A549 (cell line): ENCODE results near the gene SYT13. TPM values are rescaled to one million over a fixed set of nuclear protein-coding genes. Genes with fewer than 3 reads are reported as not detected.

Experiments used
- ATAC-seq, 2 experiments: fragments of 200-7000 bp in 1 of 2; fragments of >200 bp in 1 of 2; cut with Nextera tagmentation in 1 of 2; cut with Tn5 transposase in 1 of 2; 3 replicates each; pipeline versions ENCODE4 v1.8.0 to v1.9.1; 2018 to 2020; ENCODE audit warnings: mild to moderate bottlenecking in 1 of 2, moderate library complexity in 1 of 2
- CTCF ChIA-PET: fragments of 300-600 bp; sonication (Branson Sonifier 250); formaldehyde crosslinking; extraction: SDS; loops from one replicate; lab custom pipeline; 2021; ENCODE audit warnings: antibody characterized with exemption, inconsistent platforms; lab: Yijun Ruan, JAX
- POLR2A ChIA-PET: fragments of 350-600 bp; formaldehyde crosslinking; extraction: SDS; loops from one replicate; lab custom pipeline; 2021; ENCODE audit warnings: antibody characterized with exemption, inconsistent platforms; lab: Yijun Ruan, JAX
- DNase-seq, 2 experiments: peaks; one replicate each; pipeline versions ENCODE4 v3.0.0 to v3.0.0-alpha.2; 2011 to 2016; ENCODE audit warnings: low read depth in 1 of 2, low spot score in 1 of 2
- FAIRE-seq: peaks from 2 replicates; lab custom pipeline; 2011; peaks lifted over from hg19 to GRCh38; lab: Jason Lieb, UNC
- H3K27ac ChIP-seq, 2 experiments: fragments of >200 bp; sonication (Bioruptor Twin); formaldehyde crosslinking; 3 replicates each; pipeline ENCODE4 v1.5.1; 2016 to 2017
- H3K4me1 ChIP-seq: fragments of >200 bp; sonication (Bioruptor Twin); formaldehyde crosslinking; 3 replicates; pipeline ENCODE4 v1.6.1; 2016
- H3K4me2 ChIP-seq: fragments of >200 bp; sonication (Bioruptor Twin); formaldehyde crosslinking; 3 replicates; pipeline ENCODE4 v1.6.1; 2016
- H3K4me3 ChIP-seq: fragments of >200 bp; sonication (Bioruptor Twin); formaldehyde crosslinking; 3 replicates; pipeline ENCODE4 v1.5.1; 2016
- H3K9me3 ChIP-seq: fragments of >200 bp; sonication (Bioruptor Twin); formaldehyde crosslinking; 3 replicates; pipeline ENCODE4 v1.6.1; 2016
- CBX2 ChIP-seq: fragments of 200-600 bp; sonication (generic); IDR thresholded peaks from 2 replicates; pipeline ENCODE4 v1.6.1; 2016; ENCODE audit warnings: low read depth, mild to moderate bottlenecking, borderline replicate concordance
- CBX8 ChIP-seq: fragments of 200-600 bp; sonication (generic); IDR thresholded peaks from 2 replicates; pipeline ENCODE4 v1.6.1; 2016
- CEBPB ChIP-seq, 2 experiments: fragments of >200 bp in 1 of 2; sonication (Bioruptor Twin) in 1 of 2; formaldehyde crosslinking in 1 of 2; IDR thresholded peaks; 2 replicates each; pipeline ENCODE4 v1.6.1; 2012 to 2016
- EHMT2 ChIP-seq: fragments of 200-600 bp; sonication (generic); IDR thresholded peaks from 2 replicates; pipeline ENCODE4 v1.6.1; 2016; ENCODE audit warnings: antibody characterized with exemption, low read depth, mild to moderate bottlenecking, moderate library complexity
- ELK1 ChIP-seq: fragments of 150-350 bp; IDR thresholded peaks from 2 replicates; pipeline ENCODE4 v1.6.1; 2014; ENCODE audit warnings: low read depth, mild to moderate bottlenecking, low read length
- ESRRA ChIP-seq: fragments of 150-350 bp; IDR thresholded peaks from 2 replicates; pipeline ENCODE4 v1.6.1; 2014; ENCODE audit warnings: mild to moderate bottlenecking, low read length, borderline replicate concordance
- FOSB ChIP-seq: fragments of 250-450 bp; sonication (Bioruptor Pico); IDR thresholded peaks from 2 replicates; pipeline ENCODE4 v1.5.0; 2020; ENCODE audit warnings: mild to moderate bottlenecking, moderate library complexity
- FOSL2 ChIP-seq, 2 experiments: fragments of 450-650 bp in 1 of 2; fragments of >200 bp in 1 of 2; sonication (Bioruptor Twin) in 1 of 2; formaldehyde crosslinking; IDR thresholded peaks; 2 replicates each; pipeline versions ENCODE4 v1.5.0 to v1.6.1; 2016 to 2020; ENCODE audit warnings: mild to moderate bottlenecking in 1 of 2, moderate library complexity in 1 of 2
- FOXS1 ChIP-seq: fragments of 250-450 bp; sonication (Bioruptor Pico); IDR thresholded peaks from 2 replicates; pipeline ENCODE4 v1.5.0; 2020; ENCODE audit warnings: mild to moderate bottlenecking, moderate library complexity
- HDAC2 ChIP-seq: fragments of 200-600 bp; sonication (generic); IDR thresholded peaks from 2 replicates; pipeline ENCODE4 v1.6.1; 2016
- HES2 ChIP-seq: fragments of >200 bp; sonication (Bioruptor Twin); formaldehyde crosslinking; IDR thresholded peaks from 2 replicates; pipeline ENCODE4 v1.6.1; 2016
- HEYL ChIP-seq: fragments of 250-450 bp; sonication (Bioruptor Pico); IDR thresholded peaks from 2 replicates; pipeline ENCODE4 v1.8.0; 2021; ENCODE audit warnings: mild to moderate bottlenecking, moderate library complexity
- JUNB ChIP-seq: fragments of >200 bp; sonication (Bioruptor Twin); formaldehyde crosslinking; IDR thresholded peaks from 2 replicates; pipeline ENCODE4 v1.6.1; 2016
- KDM1A ChIP-seq: fragments of 200-600 bp; sonication (generic); IDR thresholded peaks from 2 replicates; pipeline ENCODE4 v1.6.1; 2016; ENCODE audit warnings: low read depth, mild to moderate bottlenecking
- KDM5A ChIP-seq: fragments of 200-600 bp; sonication (generic); IDR thresholded peaks from 2 replicates; pipeline ENCODE4 v1.6.1; 2016; ENCODE audit warnings: antibody characterized with exemption, mild to moderate bottlenecking
- MAFK ChIP-seq: fragments of 450-650 bp; IDR thresholded peaks from 2 replicates; pipeline ENCODE4 v1.6.1; 2014; ENCODE audit not compliant: partially characterized antibody
- MAX ChIP-seq: IDR thresholded peaks from 2 replicates; pipeline ENCODE4 v1.6.1; 2012
- MYC ChIP-seq: IDR thresholded peaks from 2 replicates; pipeline ENCODE4 v1.6.1; 2012; ENCODE audit warnings: mild to moderate bottlenecking, inconsistent platforms, low read length, improper control_type of control experiment, borderline replicate concordance
- NR3C1 ChIP-seq: fragments of >200 bp; sonication (Bioruptor Twin); formaldehyde crosslinking; IDR thresholded peaks from 3 replicates; pipeline ENCODE4 v1.6.1; 2017
- PBX3 ChIP-seq: IDR thresholded peaks from 2 replicates; pipeline ENCODE4 v1.6.1; 2012
- PHF8 ChIP-seq: fragments of 200-600 bp; sonication (generic); IDR thresholded peaks from 2 replicates; pipeline ENCODE4 v1.6.1; 2016; ENCODE audit warnings: low read depth, mild to moderate bottlenecking, antibody characterized with exemption, moderate library complexity, borderline replicate concordance
- RFX5 ChIP-seq: fragments of 450-650 bp; IDR thresholded peaks from 2 replicates; pipeline ENCODE4 v1.7.1; 2014; ENCODE audit warnings: antibody characterized with exemption, mild to moderate bottlenecking, moderate library complexity
- SREBF2 ChIP-seq: fragments of 450-650 bp; IDR thresholded peaks from 2 replicates; pipeline ENCODE4 v1.6.1; 2014; ENCODE audit warnings: mild to moderate bottlenecking, moderate library complexity
- TFCP2L1 ChIP-seq: fragments of 250-450 bp; sonication (Bioruptor Pico); IDR thresholded peaks from 2 replicates; pipeline ENCODE4 v1.5.0; 2021; ENCODE audit warnings: mild to moderate bottlenecking
- ZFP36 ChIP-seq: fragments of 450-650 bp; IDR thresholded peaks from 2 replicates; pipeline ENCODE4 v1.6.1; 2014; ENCODE audit warnings: borderline replicate concordance; ENCODE audit not compliant: partially characterized antibody
- ZNF302 ChIP-seq: fragments of 250-450 bp; sonication (Bioruptor Pico); IDR thresholded peaks from 2 replicates; pipeline ENCODE4 v1.9.0; 2021; ENCODE audit warnings: inconsistent platforms, mild to moderate bottlenecking, moderate library complexity
- WGBS: methylation state at CpG from one replicate; pipeline ENCODE4 v1.1.6; 2017; ENCODE audit errors: missing lambda C conversion rate; 5-methylcytosine and 5-hydroxymethylcytosine counted together
- polyA plus RNA-seq, 4 experiments: library from polyadenylated mRNA; depleted of rRNA in 3 of 4; stranded (reverse); fragments of >200 nt; fragmentation: RNase III in 1 of 4; extraction: RNeasy Plus Mini Kit Qiagen cat#74134 plus additional on column Dnase treatment in 1 of 4; gene quantifications; 2 replicates in 3 of 4; 3 replicates in 1 of 4; pipeline ENCODE4 v1.2.3, GENCODE V29; 2011 to 2017
- TF ChIP-seq, protein P1 (sequence below): fragments of >200 bp; sonication (Bioruptor Twin); formaldehyde crosslinking; IDR thresholded peaks from 3 replicates; pipeline ENCODE4 v1.5.1; 2016

SYT13 gene
- polyA plus RNA-seq, 2 of the 4 experiments (the other 2 are of a cell fraction): 8.1 to 12.9 TPM

GRCh38 chr11:45269678-45270077 lies 16.5 kb downstream of the SYT13 start:
- H3K4me1 ChIP-seq: peaks cover 90% of the 10 kb centered on the region
- no peak for FAIRE-seq
- H3K4me3 ChIP-seq: no peak overlapping the region
- H3K9me3 ChIP-seq: no peaks in the 10 kb centered on the region
- CTCF ChIA-PET: interaction anchor here (0.6 to 8.0 kb wide), 4 partner anchors 11 to 530 kb away, joined by 4 to 46 read pairs (median 12); no protein-coding TSS in a partner anchor
- H3K4me2 ChIP-seq: no peak overlapping the region
- POLR2A ChIA-PET: no interaction called here
- ATAC-seq: no peak
- peak overlapping the region; percentile 3 to 27; a peak in 1 of 6 replicates for H3K27ac ChIP-seq
- no peak for DNase-seq
- no peak for TF ChIP-seq SREBF2
- TF ChIP-seq MAFK: no peak
- no peak for TF ChIP-seq HEYL
- no peak for TF ChIP-seq TFCP2L1 (CRISPR knock-in tag)
- no peak for TF ChIP-seq NR3C1
- TF ChIP-seq FOXS1 (CRISPR knock-in tag): no peak
- TF ChIP-seq PBX3: no peak
- TF ChIP-seq, protein P1, sequence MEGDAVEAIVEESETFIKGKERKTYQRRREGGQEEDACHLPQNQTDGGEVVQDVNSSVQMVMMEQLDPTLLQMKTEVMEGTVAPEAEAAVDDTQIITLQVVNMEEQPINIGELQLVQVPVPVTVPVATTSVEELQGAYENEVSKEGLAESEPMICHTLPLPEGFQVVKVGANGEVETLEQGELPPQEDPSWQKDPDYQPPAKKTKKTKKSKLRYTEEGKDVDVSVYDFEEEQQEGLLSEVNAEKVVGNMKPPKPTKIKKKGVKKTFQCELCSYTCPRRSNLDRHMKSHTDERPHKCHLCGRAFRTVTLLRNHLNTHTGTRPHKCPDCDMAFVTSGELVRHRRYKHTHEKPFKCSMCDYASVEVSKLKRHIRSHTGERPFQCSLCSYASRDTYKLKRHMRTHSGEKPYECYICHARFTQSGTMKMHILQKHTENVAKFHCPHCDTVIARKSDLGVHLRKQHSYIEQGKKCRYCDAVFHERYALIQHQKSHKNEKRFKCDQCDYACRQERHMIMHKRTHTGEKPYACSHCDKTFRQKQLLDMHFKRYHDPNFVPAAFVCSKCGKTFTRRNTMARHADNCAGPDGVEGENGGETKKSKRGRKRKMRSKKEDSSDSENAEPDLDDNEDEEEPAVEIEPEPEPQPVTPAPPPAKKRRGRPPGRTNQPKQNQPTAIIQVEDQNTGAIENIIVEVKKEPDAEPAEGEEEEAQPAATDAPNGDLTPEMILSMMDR: no peak

GRCh38 chr11:45267652-45268299 lies 18.4 kb downstream of the SYT13 start:
- Histone ChIP-seq H3K9me3 (peaks cover 7% of the 10 kb centered on the region; the same call in 2 of the 3 replicates), H3K27ac (peak overlapping the region; percentile 78 to 86), H3K4me3 (no peak overlapping the region), H3K4me2 (peak overlapping the region; percentile 74), H3K4me1 (peaks cover 92% of the 10 kb centered on the region)
- FAIRE-seq: peak; percentile 74
- ChIA-PET POLR2A (no interaction called here), CTCF (interaction anchor here (0.7 to 8.0 kb wide), 11 partner anchors 8 to 577 kb away, joined by 3 to 46 read pairs (median 4); no protein-coding TSS in a partner anchor)
- WGBS: 13% methylated on average over 13 of the region's 13 CpGs
- peak in 1 of 2 experiments; percentile 71 for DNase-seq
- ATAC-seq: peak in 1 of 2 experiments; percentile 69; a peak in 3 of 6 replicates
- TF ChIP-seq SREBF2 (no peak), KDM1A (no peak), PHF8 (no peak), FOSB (no peak), RFX5 (no peak), ESRRA (no peak), CBX2 (no peak), HDAC2 (no peak), MYC (no peak), CEBPB (IDR thresholded peaks at IDR 0.05) (no peak), FOSL2 (IDR thresholded peaks at IDR 0.05) (no peak), FOSL2 (CRISPR knock-in tag; IDR thresholded peaks at IDR 0.05) (no peak), MAX (no peak; the same call in 1 of the 2 replicates), ELK1 (no peak), KDM5A (no peak), EHMT2 (no peak), CBX8 (no peak), HES2 (no peak), ZFP36 (no peak), ZNF302 (CRISPR knock-in tag) (no peak), JUNB (no peak)
